ENCODE measurements around the gene KCMF1. TPM values are rescaled to one million over a fixed set of nuclear protein-coding genes. Genes with fewer than 3 reads are reported as not detected.
A peak's percentile ranks its signal among the peaks of the same experiment; 100 is the strongest.

KCMF1 gene
- total RNA-seq, 1 donor from 2014 or later, result 65.9 TPM

DNA sequence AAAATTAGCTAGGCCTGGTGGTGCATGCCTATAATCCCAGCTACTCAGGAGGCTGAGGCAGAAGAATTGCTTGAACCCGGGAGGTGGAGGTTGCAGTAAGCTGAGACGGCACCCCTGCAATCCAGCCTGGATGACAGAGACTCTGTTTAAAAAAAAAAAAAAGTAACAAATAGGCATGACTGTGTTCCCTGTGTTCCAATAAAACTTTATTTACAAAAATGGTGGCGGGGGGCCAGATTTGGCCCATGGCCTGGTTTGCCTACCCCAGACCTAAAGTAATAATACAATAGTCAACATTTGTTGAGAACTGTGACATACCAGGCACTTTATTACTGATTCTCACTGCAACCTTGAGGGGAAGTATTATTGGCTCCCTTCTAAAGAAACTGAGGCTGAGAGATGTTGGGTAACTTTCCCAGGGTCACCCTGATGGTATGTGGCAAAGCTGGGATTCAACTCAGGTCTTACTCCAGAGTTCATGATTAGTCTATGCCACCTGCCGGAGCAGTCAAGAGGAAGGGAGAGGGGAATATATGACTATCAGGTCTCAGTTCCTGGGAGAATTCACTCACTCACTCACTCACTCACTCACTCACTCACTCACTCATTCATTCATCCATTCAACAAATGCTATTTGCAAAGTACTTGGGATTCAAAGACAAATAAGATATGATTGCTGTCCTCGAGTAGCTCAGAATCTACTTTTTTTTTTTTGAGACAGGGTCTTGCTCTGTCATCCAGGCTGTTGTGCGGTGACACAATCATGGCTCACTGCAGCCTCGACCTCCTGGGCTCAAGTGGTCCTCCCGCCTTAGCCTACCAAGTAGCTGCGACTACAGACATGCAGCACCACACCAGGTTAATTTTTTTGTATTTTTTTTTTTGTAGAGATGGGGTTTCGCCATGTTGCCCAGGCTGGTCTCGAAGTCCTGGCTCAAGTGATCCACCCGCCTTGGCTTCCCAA lies 14.3 kb upstream of the KCMF1 start:
- no peak for DNase-seq

DNA sequence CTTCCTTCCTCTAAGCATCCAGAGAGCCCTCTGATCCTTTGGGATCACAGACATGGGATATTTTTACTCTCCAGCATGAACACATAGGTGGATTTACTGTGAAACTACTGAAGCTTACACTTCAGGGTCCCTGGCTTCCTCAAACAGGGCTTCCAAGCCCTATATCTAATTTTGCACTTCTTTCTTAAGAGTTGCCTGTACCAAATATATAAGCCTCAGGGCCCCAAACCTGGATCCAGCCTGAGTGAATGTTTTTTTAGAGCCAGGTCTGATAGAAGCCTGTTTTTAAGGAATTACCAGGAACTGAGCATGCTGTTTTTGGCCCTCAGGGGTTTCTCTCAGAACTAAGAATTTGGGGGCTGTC lies 13.2 kb upstream of the KCMF1 start:
- DNase-seq, result no peak

DNA sequence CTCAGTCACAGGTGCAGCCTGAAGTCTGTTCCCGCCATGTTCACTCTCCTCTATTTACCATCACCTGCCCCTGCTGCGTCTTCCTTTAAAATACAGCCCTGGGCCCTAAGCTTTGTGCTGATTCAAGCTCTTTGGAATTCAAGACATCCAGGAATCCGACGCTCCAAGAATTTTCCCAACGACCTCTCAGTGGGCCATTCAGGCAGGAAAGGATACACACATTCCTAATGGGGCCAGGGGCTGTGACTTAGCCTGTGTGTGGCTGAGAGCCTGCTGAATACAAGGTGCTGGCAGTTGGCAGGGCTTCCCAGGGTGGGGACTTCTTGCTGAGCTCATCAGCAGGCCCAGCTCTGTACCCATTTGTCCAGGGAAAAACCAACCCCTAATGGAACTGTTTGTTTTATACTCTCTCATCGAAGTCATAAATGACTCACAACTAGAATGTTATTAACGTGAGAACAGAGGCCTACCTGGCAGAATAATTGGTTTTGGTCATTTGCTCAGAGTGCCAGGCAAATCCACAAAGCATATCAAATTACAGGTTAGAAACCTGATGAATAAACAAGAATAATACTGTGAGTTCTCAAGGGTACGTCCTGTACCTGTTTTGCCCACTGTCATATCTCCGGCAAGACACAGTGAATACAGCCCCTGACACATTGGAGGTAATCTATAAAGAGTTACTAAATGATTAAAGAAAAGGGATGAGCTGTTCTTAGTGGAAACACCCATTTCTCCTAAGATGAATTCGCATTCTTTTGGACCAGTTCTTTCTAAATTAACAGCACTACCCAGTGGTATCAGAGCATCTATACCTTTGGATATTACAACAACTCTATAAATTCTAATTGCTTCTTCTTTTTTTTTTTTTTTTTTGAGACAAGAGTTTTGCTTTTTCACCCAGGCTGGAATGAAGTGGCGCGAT lies 12.6 kb upstream of the KCMF1 start:
- peak; percentile 94 for DNase-seq

DNA sequence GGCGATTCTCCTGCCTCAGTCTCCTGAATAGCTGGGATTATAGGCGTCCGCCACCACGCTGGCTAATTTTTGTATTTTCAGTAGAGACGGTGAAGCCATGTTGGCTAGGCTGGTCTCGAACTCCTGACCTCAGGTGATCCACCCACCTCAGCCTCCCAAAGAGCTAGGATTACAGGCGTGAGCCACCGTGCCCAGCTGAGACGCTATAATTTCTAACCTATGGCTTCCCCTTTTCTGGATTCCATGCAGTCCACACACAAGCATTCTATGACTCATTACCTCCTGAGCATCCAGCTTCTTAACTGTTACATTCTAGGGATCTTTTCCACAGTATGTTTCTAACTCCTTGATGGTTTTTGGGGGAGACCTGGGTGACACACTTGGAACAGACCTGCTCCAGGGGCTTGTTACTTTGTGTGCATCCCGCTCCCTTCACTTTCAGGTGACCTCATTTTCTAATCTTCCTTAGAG lies 11.8 kb upstream of the KCMF1 start:
- DNase-seq, result peak; percentile 63

DNA sequence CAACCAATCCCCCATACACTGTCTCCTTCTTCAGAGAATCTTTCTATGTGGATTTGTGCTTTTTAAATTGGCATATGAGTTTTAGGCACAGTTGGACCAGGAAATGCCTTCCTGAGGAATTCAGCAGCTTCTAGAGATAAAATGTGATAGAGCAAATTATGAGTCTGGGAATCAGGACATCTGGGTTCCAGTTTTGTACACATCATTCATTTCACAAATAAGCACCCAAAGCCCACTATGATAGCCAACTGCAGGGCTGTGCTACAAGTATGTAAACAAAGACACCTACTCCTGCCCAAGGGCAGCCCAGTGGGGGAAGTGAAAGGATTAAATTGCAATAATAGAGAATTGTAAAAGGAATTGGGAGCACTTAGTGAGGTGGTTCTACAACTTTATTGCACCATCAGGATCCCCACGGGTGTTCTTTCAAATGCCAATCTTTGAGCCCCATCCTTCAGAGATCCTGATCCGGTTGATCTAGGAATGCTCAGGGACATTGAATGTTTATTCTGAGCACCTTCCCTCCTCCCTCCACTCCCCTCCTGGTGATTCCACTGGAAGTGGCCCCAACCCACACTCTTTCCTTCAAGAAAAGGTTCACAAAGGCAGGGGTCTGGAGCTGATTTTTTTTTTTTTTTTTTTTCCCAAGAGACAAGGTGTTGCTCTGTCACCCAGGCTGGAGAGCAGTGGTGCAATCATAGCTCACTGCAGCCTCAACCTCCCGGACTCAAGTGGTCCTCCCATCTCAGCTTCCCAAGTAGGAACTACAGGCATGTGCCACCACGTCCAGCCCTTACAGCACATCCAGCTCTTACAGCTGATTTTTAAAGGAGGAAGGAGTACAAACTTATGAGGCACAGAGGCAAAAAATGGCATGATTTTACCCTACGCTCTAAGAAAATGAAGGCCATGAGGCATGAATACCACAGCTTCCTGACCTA lies 11.1 kb upstream of the KCMF1 start:
- DNase-seq, result no peak

DNA sequence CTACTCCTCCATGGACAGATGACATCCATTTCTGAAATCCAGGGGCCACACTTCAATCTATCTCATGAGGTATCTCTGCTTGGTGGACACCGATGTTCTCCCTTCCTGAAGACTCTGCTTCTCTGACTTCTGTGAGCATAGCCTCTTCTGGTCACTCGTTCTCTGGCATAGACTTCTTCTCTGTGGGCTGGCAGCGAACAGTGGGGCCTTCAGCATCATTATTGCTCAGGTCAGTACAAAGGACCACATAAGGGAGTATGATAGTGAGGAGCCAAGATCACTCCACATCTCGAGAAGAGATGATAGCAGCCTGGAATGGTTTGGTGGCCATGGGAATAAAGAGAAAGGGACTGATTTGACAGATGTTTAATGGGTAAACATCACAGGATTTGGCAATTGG lies 8.0 kb upstream of the KCMF1 start:
- DNase-seq, result no peak

DNA sequence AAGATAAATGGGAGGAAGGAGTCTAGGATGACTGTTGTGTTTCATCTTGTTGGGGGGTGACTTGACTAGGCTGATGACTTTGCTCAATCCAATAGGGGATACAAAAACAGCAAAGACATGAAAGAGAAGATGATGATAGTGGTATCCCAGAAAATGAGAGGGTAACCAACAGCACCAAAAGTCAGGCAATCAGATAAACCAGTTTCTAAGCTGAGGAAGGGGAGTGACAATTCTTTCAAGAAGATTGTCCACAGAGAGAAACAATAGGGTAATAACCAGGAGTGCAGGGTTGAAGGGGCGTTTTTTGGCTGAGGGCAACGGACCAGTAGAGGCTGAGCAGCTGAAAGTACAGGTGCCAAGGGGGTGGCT lies 7.7 kb upstream of the KCMF1 start:
- no peak for DNase-seq

DNA sequence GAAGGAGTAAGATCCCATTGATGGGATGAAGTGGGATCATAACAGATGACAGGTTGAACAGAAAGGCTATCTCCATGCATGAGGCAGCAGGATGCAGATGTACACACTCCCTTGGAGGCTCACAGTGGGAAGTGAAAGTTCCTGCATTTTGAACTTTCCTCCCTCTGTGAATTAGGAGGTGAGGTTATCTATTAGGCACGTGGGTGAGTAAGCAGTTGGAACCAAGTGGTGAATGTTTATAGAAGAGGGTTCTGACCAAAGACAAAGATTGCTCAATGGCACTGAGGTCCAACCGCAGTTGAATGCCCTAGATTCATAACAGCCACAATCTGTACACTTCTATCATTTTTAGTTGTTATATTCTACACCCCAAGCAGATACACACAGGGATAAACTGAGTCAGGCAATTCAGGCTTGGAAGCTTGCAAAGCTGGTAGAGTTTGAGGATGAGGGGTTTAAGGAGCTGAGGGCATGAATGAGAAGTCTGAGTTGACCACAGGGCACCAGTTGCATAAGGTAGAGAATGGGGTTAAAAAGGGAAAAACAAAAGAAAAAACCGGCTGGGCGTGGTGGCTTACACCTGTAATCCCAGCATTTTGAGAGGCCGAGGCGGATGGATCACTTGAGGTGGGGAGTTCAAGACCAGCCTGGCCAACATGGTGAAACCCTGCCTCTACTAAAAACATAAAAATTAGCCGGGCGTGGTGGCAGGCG lies 7.1 kb upstream of the KCMF1 start:
- DNase-seq, result no peak

DNA sequence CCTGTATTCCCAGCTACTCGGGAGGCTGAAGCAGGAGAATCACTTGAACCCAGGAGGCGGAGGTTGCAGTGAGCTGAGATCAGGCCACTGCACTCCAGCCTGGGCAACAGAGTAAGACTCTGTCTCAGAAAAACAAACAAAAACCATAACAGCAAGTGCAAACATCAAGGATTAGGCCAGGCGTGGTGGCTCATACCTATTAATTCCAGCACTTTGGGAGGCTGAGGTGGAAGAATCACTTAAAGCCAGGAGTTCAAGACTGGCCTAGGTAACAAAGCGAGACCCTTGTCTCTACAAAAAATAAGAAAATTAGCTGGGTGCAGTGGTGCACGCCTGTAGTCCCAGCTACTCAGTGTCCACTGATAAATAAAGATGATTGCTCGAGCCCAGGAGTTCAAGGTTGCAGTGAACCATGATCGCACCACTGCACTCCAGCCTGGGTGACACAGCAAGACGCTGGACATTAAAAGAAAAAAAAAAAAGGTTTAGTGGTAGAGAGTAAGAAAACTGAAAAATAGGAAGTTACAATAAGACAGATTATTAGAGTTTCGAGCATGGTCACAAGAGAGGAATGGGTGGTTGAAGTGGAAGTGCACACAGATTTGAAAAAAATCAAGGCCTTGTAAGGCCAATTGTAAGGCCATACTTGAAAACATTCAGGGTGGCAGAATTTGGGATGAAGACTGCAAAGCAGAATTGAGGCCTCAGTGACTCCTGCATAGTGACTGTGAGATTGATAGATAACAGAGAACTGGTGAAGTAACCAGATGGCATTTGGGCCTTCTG lies 6.4 kb upstream of the KCMF1 start:
- DNase-seq, result no peak

DNA sequence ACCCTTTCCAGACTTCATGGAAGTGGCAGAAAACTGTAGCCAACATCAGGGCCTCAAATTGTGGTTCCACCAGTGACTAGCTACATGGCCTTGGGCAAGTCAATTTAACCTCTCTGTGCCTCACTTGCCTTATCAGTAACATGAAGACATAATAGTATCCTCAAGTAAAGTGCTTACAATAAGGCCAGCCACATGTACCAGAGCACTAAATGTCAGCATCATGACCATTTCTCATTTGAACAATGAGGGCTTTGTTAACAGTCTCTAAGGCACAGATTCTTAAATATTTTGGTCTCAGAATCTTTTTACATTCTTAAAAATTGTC lies 5.8 kb upstream of the KCMF1 start:
- DNase-seq, result no peak

DNA sequence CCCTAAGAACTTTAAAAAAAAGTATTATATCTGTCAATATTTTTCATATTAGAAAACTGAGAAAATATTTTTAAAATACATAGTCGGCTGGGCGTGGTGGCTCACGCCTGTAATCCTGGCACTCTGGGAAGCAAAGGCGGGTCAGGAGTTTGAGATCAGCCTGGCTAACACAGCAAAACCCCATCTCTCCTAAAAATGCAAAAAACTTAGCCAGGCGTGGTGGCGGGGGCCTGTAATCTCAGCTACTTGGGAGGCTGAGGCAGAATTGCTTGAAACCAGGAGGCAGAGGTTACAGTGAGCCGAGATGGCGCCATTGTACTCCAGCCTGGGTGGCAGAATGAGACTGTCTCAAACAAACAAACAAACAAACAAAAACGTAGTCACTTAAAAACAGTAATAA lies 5.1 kb upstream of the KCMF1 start:
- DNase-seq, result no peak

DNA sequence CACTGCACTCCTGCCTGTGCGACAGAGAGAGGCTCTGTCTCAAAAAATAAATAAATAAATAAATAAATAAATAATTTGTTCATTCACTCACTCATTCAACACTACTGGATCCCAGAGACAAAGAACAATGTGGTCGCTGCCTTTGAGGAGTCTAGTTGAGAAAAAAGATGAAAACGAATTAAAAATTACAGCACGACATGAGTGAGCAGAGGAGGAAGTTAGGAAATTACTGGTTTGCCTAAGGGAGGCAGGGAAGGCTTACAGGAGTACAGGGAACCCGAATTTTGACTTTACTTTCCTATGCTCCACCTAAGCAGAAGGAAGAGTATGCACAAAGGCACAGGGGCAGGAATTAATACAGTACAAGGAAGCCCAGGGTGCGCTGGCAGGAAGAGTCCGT lies 4.2 kb upstream of the KCMF1 start:
- no peak for DNase-seq

DNA sequence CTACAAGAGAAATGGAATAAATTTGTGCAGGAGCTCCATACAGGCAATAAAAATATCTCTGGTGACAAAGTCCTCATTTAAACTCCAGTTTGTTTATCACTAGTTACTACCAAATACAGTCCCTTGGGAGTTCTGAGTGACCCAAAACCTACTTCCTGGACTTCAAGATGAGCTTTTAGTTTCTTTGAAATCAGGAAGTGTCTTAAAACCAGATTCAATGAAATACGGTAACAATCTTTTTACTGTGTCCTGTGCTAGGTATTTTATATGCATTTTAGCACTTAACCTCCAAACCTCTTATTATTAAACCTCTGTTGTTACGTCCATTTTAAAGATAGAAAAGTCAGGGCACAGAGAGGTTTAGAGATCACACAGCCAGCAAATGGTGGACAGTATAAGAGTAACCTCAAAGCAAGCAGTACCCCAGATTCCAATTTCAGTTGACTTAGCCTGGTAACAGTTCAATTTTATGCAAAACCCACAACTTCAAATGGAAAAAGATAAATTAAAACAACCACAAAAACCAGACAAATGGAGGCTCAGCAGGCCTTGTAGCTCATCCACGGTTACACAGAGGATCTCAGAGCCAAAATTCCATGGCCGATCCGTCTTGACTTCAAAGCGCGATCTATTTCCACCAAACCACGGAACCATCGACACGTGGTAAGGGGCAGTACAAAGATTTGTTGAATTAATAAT lies 1.3 kb upstream of the KCMF1 start:
- peak; percentile 56 for DNase-seq

DNA sequence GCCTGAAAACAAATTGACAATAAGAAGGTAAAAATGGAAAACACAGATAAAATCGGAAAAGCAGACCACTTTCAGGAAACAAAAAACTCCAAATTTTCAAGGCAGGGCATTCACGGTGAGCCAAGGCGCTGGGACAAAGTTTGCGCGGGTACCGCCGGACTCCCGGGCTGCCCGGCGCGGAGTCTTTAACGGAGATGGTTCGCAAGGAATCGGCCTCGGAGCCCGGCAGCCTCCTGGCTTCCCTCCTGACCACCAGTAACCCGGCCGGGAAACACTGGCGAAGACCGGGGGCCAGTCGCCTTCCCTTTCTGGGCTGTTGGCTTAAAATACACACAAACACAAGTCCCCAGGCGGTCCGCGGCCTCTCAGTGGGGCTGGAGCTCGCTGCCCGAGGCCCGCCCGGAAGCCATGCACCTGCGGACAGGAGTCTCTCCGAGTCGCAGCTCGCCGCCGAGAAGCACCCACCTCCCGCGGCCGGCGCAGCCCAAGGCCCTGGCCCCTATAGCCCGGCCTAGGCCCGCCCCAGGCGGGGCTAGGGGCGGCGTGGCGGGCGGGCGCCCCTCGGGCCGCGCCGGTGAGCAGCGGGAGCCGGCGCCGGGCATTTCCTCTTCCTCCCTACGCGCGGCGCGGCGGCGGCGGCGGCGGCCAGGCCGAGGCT lies 622 bp upstream of the KCMF1 start:
- DNase-seq, result peak; percentile 65

DNA sequence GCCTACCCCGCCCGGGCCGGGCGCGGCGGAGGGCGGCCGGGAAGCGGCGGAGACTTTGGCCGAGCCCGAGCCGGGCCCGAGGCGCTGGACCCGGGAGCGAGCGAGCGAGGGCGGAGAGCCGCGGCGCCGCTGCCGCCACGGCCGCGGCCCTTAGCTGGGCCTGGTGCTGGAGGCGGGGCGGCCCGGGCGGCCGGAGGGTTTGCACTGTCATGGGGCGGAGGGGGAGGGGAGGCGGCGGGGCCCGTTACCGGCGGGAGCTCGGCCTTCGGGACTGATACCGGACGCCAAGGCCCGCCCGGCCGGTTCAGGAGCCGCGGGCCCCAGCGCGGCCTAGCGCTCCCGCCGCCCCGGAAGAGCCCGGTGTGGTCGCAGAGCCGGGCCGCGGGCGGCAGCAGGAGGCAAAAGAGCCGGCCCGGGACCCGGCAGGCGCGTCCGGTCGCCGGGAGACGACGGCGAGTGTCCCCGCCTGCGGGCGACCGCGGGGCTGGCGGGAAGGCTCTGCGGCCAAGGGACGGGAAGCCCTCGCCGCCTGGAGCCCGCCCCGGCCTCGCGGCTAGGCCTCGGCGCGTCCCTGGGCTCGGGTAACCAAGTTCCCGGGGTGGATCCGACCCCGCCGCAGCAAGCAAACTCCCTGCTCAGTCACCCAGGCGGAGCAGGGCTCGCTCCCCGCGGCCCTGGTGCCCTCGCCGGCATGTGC lies 697 bp downstream of the KCMF1 start:
- peak; percentile 55 for DNase-seq

DNA sequence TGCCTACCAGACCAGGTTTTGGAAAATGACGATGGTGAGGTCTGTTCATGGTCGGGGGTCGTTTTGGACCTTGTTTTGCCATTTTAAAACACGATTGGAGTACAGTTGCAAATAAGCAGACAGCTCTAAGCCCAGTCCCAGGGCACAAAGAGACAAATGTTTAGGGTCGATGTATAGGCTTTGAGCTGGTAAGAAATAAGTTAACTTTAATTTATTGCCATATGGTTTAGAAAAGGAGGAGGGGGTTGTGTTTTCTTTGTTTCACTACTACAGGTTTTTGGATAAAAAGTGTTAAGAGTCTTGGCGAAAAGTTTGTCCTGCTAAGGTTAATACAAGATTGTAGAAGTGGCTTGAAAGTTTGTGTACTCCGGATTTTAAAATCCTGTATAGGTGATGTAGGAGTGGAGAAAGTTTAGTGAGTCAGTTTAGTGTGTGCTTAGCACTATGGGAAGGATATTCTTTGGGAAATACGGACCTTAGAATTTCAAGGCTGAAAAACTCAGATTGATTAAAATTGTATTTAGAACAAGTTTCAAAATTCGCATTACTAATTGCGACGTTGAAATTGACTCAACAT lies 1.3 kb downstream of the KCMF1 start:
- no peak for DNase-seq

DNA sequence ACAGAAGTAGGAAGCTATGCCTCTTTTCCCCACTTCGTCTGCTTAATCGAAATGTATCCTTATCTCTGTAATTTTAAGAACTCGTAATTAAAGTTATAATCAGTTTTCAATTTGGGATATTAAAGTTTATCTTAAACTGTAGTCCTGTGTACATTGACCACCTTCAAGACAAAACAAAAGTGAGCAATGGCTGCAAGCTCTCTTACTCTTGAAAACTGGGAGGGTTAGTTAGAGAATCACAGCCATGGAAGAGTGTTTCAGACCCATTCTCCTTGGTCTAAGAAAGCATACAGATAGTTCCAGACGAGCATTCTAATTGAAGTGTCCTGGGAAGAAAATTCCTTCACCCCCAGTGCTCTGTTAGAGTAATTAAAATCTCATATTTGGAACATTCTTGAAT lies 2.0 kb downstream of the KCMF1 start:
- peak; percentile 26 for DNase-seq

DNA sequence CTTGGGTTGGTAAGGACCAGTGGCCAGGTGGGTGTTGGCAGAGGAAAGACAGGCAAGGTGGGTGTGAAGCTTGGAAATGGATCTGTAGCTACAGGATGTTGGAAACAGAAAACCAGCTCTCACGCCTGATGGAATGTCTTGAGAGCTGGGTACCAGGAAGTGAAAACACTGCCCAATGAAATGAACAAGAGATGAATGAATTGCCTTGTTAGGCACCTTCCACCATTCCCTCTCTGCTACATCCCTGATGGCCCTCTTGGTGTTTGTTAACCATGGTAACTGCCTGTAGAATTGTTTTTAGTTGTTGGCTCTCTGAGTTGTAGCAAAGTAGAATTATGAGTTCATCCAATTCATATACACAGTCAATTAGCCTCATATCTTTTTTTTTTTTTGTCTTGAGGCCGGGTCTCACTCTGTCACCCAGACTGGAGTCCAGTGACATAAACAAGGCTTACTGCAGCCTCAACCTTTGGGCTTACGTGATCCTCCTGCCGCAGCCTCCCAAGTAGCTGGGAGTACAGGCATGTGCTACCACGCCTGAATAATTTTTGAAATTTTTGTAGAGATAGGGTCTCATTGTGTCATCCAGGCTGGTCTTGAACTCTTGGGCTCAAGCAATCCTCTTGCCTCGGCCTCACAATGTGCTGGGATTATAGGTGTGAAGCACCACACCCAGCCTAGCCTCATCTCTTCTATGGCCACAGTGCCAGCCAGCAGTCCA lies 9.5 kb downstream of the KCMF1 start:
- no peak for DNase-seq
